GM21423 (cell line): ENCODE results near the gene MLXIPL.
"Not testable (repeated sequence)": the region's sequence is repeated elsewhere in the genome, so short reads cannot be mapped to it uniquely, and the experiment has no call there.

Experiments used
- ATAC-seq: cut with Tn5 transposase; IDR thresholded peaks from one replicate; pipeline ENCODE4 v1.9.1; 2021; ENCODE audit warnings: mild to moderate bottlenecking, moderate library complexity; ENCODE audit not compliant: unreplicated experiment

MLXIPL gene

DNA sequence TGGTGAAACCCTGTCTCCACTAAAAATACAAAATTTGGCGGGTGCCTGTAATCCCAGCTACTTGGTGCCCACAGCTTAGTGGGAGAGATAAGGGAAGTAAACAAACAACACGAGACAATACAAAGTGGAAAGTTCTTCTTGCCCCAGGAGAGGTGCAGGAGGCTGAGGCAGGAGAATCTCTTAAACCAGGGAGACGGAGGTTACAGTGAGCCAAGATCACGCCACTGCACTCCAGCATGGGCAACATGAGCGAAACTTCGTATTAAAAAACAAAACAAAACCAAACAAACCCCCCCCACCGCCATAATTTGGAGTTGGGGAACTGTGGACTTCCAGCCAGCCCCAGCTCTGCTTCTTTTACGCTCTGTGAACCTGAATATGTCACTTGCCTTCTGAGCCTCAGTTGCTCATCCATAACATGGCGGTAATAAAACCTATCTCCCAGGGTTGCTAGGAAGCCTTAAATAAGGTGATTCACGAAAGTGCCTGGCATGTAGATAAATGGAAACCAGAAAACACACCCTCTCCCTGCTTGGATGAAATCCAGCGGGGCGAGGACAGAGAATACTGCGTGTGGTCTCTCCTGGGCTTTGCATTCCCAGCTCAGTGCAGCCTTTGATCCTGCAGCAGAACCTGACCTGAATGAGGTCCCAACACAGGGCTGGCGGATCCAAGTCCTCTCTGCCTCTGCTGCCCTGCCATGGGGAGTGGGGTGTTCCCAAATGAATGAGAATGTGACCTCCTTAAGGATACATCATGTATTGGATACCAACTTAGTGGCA is 10.2 kb downstream of the MLXIPL start:
- no peak for ATAC-seq

GRCh38 chr7:73612598-73613269 is 11.6 kb downstream of the MLXIPL start:
- no peak for ATAC-seq

GRCh38 chr7:73611017-73611555 is 13.2 kb downstream of the MLXIPL start:
- ATAC-seq, result no peak

DNA sequence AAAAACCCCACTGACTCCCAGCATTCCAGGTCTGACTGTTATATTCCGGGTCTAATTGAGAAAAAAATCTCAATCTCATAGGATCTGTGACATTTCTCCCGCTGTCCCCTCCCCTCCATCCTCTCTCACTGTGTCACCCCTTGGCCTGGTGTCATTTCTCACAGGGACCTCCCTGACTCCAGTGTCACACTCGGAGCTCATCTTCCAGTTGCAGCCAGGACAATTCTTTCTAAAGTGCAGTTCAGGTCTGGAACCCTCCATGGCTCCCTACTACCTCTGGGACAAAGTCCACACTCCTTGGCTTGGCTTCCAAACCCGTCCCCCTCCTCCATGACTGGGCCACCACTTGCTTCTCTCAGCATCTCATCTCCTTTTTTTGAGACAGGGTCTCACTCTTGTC is 14.2 kb downstream of the MLXIPL start:
- no peak for ATAC-seq

- ATAC-seq, result not testable (repeated sequence)
Measured at GRCh38 chr7:73607692-73607983, 16.7 kb downstream of the MLXIPL start.

DNA sequence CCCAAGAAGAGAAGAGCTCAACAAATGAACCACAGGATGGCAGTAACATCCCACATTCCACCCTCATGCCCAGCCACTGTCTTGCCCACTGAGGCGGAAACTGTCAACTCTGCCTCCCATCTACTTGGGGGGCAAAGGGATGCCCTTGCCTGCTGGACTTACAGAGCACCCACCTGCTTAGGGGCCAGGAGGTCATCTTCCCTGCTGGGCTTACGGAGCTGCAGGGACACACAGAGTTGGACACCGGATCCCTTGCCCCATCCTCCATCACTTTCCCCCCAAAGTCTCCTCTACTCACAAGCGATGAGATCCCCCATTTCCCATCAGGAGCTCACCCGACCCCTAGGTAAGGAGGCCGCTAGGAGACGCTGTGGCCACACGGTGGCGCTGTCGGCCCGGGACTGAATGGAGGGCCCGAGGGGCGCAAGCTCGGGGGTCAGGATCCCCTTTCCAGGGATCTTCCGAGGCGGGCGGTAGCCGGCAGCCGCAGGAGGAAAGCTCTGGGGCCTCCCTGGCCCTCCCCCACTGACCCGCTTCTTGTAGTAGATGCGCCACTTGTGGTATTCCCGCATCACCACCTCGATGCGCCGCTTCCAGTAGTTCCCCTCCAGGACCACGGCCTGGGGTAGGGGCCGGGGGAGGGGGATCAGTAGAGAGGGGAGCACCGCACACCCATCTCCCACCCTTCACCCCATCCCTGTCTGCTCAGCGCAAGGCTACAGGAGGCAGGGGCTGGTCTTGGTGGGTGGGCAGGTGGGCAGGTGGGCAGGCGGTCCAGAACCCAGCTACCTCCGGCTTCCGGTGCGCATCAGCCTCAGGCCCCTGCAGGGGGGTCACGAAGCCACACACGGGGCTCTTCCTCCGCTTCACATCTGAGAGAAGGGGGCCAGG is 17.3 kb downstream of the MLXIPL start:
- ATAC-seq, result no peak

GRCh38 chr7:73605601-73606220 is 18.6 kb downstream of the MLXIPL start:
- ATAC-seq, result no peak

DNA sequence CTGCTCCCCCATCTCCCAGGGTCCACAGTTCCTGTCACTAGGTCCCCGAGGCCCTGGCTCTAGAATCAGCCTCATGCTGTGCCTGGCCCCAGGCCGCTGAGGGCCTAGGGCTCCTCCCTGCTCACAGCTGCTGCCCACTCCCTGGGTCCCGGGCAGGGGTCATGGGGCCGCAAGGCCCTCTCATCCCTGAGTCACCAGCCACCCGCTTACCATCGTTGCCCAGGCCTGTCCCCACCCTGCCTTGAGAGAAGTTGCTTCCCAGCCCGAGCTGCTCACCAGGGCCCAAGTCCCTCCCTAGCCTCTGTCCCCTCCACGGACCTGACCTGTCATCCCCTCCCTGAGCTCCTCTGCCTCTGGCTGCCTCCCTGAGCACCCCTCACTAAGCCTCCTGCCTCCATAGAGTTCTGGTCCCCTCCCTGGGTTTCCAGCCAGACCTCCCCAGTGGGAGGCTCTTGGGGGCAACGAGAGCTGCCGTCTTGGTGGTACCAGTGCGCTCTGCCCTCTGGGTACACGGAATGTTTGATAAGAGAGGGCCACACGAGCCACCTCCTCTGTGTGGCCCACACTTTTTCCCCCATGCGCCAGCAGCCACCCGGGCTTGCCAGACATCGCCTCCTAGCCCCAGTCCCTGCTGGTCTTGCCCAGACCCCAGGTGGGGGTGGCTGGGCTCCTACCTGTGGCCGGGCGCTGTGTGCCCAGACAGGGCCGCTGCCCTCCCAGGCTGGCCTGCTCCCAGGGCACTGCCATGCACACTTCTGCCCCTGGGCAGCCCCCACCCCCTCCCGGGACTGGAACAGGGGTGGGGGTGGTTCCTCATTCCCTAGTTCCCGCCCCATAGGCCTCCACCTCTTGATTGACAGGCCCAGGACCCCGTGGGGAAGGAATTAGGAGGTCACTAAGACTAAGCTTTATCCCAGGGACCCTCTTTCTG is 21.3 kb downstream of the MLXIPL start:
- ATAC-seq, result no peak

DNA sequence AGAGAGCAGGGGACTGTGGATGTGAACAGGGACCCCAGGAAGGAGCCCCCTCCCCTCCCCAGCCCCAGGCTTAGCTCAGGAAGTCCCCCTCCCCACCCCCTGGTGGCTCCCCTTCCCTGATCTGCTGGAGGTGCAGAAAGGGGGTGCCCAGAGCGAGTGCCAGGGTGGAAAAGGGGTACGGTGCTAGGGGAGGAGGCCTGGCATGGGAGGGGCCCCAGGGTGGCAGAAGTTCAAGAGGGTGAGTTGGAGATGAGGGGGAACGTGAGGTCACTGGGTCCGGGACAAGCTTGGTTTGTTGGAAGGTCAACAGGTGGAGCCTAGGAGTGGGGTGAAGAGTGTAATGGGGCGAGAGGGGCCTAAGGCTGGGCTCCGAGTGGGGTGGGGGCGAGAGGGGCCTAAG is 24.4 kb downstream of the MLXIPL start:
- no peak for ATAC-seq

DNA sequence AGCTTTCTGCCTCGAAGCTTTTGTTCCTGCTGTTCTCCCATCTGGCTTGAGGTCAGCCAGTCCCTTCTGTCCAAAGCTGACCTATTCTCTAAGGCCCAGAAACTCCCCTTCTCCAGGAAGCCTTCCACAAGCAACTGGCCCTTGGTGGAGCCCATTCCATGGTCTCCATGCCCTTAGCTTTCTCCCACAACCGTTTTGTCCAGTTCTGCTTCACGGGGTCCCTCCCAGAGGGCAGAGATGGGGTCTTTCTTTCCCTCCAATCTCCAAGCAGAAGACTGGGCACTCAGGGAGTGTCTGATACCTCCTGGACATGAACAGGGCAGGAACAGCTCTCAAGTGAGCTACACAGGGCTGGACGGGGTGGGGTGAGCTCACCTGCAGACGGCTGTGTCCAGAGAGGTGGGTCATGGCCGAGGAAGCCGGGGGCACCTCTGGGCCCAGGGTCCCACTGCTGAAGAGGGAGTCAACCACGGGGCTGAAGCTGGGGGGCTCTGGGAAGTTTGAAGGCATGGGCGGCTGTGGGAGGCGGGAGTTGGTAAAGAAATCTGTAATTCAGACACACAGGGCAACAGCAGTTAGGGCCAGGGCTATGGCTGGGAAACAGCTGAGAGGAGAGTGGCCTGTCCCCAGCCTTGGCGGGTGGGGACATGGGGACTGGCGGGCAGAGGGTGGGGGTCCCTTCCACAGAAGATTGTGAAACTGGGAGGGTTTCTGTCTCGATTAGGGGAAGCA is 25.0 kb downstream of the MLXIPL start:
- ATAC-seq, result no peak

DNA sequence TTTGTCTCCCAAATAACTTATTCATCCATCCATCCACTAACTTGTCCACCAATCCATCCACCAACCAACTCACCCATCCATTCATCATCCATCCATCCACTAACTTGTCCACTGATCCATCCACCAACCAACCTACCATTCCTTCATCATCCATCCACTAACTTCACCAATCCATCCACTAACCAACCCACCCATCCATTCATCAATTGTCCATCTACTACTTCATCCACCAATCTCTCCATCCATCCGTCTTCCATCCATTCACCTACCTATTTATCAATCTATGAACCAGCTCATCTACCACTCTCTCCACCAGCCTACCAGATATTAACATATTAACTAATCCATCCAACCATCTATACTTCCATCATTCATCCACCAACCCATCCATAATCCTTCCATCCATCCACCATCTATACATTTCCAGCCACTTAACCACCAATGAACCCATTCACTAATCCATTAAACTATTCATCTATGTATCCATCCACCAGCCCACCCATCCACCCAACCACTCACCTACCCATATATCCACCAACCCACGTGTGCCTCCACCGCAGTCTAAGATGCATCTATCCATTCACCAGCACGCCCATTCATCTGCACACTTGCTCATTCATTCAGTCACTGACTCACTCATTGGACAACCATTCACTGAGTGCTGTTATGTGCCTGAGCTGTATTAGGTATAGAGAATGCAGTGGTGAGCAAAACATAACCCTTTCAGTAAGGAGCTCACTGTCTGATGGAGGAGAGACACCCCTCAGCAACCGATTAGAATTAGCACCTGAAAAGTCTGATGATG is 26.1 kb downstream of the MLXIPL start:
- ATAC-seq, result no peak

GRCh38 chr7:73596191-73597065 is 27.9 kb downstream of the MLXIPL start:
- ATAC-seq, result no peak

- ATAC-seq, result no peak
Measured at GRCh38 chr7:73595358-73595757, 29.0 kb downstream of the MLXIPL start.

- ATAC-seq, result no peak
Measured at GRCh38 chr7:73593207-73594045, 30.9 kb downstream of the MLXIPL start.

DNA sequence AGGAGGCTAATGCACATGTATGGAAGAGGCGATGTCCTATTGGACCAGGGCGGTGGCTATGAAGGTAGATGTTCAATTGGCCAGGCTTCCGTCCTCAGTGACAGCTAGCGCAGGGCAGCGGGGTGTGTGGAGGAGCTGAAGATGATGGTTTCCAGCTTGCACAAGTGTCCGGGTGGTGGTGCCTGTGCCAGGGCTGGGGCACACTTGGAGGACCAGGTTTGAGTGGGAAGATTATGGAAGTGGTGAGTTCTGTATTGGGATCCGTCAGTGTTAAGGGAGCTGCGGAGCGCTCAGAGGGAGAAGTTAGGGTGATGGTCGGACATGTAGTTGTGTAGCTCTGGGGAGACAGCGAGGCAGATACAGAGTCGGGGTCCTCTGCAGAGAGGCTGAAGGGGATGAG is 37.4 kb downstream of the MLXIPL start:
- no peak for ATAC-seq

GRCh38 chr7:73585196-73585595 is 39.1 kb downstream of the MLXIPL start:
- ATAC-seq, result no peak
